Measurements from ENCODE around the gene YPEL3. TPM values are rescaled to one million over a fixed set of nuclear protein-coding genes. Genes with fewer than 3 reads are reported as not detected.

YPEL3 gene
- polyA plus RNA-seq, 1 donor from 2014 or later, result 76.9 TPM

DNA sequence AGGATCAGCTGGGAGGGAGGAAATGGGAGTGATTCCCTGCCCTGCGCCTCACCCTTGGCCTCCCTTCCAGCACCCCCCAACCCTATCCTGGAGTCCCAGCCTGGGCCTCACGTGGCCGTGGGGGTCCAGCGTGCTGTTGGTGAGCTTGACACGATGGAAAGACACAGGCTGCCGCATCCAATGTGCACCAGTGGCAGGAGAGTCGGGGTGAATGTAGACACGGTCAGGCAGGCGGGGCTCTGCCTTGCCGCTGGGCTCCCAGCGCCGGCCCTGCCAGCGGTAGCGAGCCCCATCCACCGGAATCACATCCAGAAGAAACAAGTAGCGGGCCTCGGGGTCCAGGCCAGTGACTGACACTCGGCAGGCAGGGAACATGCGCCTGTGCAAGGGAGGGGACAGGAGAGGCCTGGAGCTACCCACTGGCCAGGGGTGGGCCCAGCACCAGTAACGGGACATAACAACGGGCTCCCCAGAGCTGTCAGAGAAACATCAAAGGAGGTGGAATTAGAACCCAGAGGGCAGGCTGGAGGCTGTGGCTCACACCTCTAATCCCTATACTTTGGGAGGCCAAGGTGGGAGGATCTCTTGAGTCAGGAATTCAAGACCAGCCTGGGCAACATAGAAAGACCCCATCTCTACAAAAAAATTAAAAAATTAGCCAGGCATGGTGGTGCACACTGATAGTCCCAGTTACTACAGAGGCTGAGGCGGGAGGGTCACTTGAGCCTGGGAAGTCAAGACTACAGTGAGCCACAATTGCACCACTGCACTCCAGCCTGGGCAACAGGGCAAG, 7.0 kb downstream of the YPEL3 start:
- Histone ChIP-seq H3F3A (ENCODE audit: insufficient read depth, low read length, poor library complexity, severe bottlenecking) (no peaks in the 10 kb centered on the region), H3K9me2 (ENCODE audit: insufficient read depth, low read length) (no peaks in the 10 kb centered on the region), H3K27ac (ENCODE audit: low read length) (no peak overlapping the region), H3K9ac (ENCODE audit: low read length) (no peak overlapping the region), H3K79me2 (replicated peaks; ENCODE audit: insufficient read depth, low read length) (no peaks in the 10 kb centered on the region), H2AFZ (ENCODE audit: low read depth, low read length) (no peak overlapping the region), H3K4me2 (ENCODE audit: low read length) (no peak overlapping the region), H4K20me1 (ENCODE audit: insufficient read depth) (no peaks in the 10 kb centered on the region), H3K4me3 (ENCODE audit: low read length) (no peak overlapping the region), H3K9me3 (ENCODE audit: low read length) (no peaks in the 10 kb centered on the region), H3K36me3 (ENCODE audit: insufficient read depth, low read length) (peaks cover 5% of the 10 kb centered on the region), H3K27me3 (ENCODE audit: insufficient read depth, low read depth, low read length) (no peaks in the 10 kb centered on the region)
- TF ChIP-seq POLR2AphosphoS5 (IDR thresholded peaks at IDR 0.05), result no peak

DNA sequence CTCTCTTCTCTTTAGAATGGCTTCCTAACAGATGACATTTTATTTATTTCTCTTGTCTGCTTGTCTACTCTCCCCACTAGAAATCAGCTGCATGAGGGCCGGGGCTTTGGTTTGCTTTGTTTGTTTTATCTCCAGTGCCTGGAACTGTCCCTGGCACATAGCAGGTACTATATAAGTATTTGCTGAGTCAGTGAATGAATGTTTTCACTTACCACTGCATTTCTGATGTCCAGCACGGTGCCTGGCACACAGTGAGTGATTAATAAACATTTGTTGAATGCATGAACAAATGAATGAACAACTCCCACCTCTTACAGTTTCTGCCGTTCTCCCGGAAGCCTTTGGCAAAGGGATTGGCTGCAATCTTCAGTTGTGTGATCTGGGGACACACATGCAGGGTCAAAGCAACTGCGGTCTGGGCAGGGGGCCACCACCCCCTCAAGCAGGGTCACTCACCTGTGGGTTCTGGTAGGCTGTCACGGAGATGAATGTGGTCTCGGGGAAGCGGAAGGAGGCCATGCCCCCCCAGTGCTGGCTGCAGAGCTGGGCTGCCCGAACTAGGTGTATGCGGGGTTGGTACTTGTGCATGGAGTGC, 7.7 kb downstream of the YPEL3 start:
- TF ChIP-seq, protein P1, sequence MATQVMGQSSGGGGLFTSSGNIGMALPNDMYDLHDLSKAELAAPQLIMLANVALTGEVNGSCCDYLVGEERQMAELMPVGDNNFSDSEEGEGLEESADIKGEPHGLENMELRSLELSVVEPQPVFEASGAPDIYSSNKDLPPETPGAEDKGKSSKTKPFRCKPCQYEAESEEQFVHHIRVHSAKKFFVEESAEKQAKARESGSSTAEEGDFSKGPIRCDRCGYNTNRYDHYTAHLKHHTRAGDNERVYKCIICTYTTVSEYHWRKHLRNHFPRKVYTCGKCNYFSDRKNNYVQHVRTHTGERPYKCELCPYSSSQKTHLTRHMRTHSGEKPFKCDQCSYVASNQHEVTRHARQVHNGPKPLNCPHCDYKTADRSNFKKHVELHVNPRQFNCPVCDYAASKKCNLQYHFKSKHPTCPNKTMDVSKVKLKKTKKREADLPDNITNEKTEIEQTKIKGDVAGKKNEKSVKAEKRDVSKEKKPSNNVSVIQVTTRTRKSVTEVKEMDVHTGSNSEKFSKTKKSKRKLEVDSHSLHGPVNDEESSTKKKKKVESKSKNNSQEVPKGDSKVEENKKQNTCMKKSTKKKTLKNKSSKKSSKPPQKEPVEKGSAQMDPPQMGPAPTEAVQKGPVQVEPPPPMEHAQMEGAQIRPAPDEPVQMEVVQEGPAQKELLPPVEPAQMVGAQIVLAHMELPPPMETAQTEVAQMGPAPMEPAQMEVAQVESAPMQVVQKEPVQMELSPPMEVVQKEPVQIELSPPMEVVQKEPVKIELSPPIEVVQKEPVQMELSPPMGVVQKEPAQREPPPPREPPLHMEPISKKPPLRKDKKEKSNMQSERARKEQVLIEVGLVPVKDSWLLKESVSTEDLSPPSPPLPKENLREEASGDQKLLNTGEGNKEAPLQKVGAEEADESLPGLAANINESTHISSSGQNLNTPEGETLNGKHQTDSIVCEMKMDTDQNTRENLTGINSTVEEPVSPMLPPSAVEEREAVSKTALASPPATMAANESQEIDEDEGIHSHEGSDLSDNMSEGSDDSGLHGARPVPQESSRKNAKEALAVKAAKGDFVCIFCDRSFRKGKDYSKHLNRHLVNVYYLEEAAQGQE (IDR thresholded peaks at IDR 0.05; ENCODE audit: borderline replicate concordance), result no peak
- TF ChIP-seq SMC3 (conservative IDR thresholded peaks at IDR 0.05; ENCODE audit: poor library complexity) (no peak), RAD21 (conservative IDR thresholded peaks at IDR 0.05) (no peak), CTCF (IDR thresholded peaks at IDR 0.05; ENCODE audit: poor library complexity, severe bottlenecking) (no peak), EZH2 (IDR thresholded peaks at IDR 0.05; ENCODE audit: borderline replicate concordance, insufficient read depth, low read length, poor library complexity, severe bottlenecking) (no peak), TAF1 (IDR thresholded peaks at IDR 0.05; ENCODE audit: low read depth) (no peak), MXI1 (conservative IDR thresholded peaks at IDR 0.05; ENCODE audit: poor library complexity, severe bottlenecking) (no peak), POLR2AphosphoS5 (IDR thresholded peaks at IDR 0.05) (no peak), EP300 (conservative IDR thresholded peaks at IDR 0.05; ENCODE audit: poor library complexity, severe bottlenecking) (no peak)
- no peak overlapping the region for H3K27ac ChIP-seq (ENCODE audit: low read length)
- no peak overlapping the region for H2AFZ ChIP-seq (ENCODE audit: low read depth, low read length)
- no peaks in the 10 kb centered on the region for H4K20me1 ChIP-seq (ENCODE audit: insufficient read depth)
- H3K4me3 ChIP-seq (ENCODE audit: low read length), result no peak overlapping the region
- peaks cover 5% of the 10 kb centered on the region for H3K36me3 ChIP-seq (ENCODE audit: insufficient read depth, low read length)
- no peaks in the 10 kb centered on the region for H3K9me2 ChIP-seq (ENCODE audit: insufficient read depth, low read length)
- no peaks in the 10 kb centered on the region for H3K79me2 ChIP-seq (replicated peaks; ENCODE audit: insufficient read depth, low read length)
- no peak overlapping the region for H3K4me2 ChIP-seq (ENCODE audit: low read length)
- H3K27me3 ChIP-seq (ENCODE audit: insufficient read depth, low read depth, low read length), result no peaks in the 10 kb centered on the region
- no peaks in the 10 kb centered on the region for H3F3A ChIP-seq (ENCODE audit: insufficient read depth, low read length, poor library complexity, severe bottlenecking)
- H3K9ac ChIP-seq (ENCODE audit: low read length), result no peak overlapping the region
- no peaks in the 10 kb centered on the region for H3K9me3 ChIP-seq (ENCODE audit: low read length)

Measured in neural cell (in vitro differentiated cells).